Measurements from ENCODE around the gene PLXNC1.

DNA sequence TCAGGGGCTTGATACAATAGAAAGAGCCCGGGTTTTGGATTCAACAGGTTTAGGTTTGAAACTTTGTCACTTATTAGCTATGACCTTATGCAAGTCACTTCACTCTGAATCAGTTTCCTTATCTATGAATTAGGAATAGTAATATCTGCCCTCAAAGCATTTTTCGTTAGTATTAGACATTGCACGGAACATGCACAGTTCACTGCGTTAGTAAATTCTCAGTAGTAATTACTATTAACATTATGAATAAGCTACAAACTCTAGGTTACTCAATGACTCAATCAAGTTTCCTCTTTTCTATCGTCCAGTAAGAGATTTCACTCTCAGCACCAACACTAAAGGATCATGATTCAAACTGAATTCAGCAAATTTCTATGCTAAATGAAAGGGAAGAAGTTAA is 161.0 kb downstream of the PLXNC1 start:
- TF ChIP-seq PKNOX1 (IDR thresholded peaks at IDR 0.05) (no peak), ZNF384 (IDR thresholded peaks at IDR 0.05) (no peak), FOXA1 (IDR thresholded peaks at IDR 0.05) (no peak), BHLHE40 (IDR thresholded peaks at IDR 0.05; ENCODE audit: borderline replicate concordance) (no peak), SP1 (IDR thresholded peaks at IDR 0.05) (no peak)
